Osteoblast (primary cell): ENCODE results near the gene IL17REL. TPM values are rescaled to one million over a fixed set of nuclear protein-coding genes. Genes with fewer than 3 reads are reported as not detected.

Experiments
- DNase-seq: peaks from one replicate; pipeline ENCODE4 v3.0.0; 2011; ENCODE audit warnings: low spot score, mixed read lengths; ENCODE audit not compliant: insufficient read length; ENCODE audit errors: missing footprints
- H2AFZ ChIP-seq: 2 replicates; pipeline ENCODE4 v1.6.0; 2011; ENCODE audit warnings: mild to moderate bottlenecking, low read length
- H3K27ac ChIP-seq: 2 replicates; pipeline ENCODE4 v1.5.1; 2011; ENCODE audit warnings: mild to moderate bottlenecking, low read depth, low read length, moderate library complexity
- H3K27me3 ChIP-seq: 2 replicates; pipeline ENCODE4 v1.6.0; 2012; ENCODE audit warnings: mild to moderate bottlenecking, control low read depth, inconsistent platforms, low read length, moderate library complexity; ENCODE audit not compliant: insufficient read depth
- H3K36me3 ChIP-seq: 2 replicates; pipeline ENCODE4 v1.5.1; 2011; ENCODE audit warnings: mild to moderate bottlenecking, low read length, control low read depth, moderate library complexity; ENCODE audit not compliant: insufficient read depth
- H3K4me1 ChIP-seq: 2 replicates; pipeline ENCODE4 v1.5.1; 2011; ENCODE audit warnings: mild to moderate bottlenecking, low read length, control low read depth, moderate library complexity; ENCODE audit not compliant: insufficient read depth
- H3K4me2 ChIP-seq: 2 replicates; pipeline ENCODE4 v1.6.0; 2011; ENCODE audit warnings: mild to moderate bottlenecking, low read length; ENCODE audit not compliant: insufficient read depth
- H3K4me3 ChIP-seq: fragments of 200-600 bp; sonication (generic); 3 replicates; pipeline ENCODE4 v1.5.1; 2012; ENCODE audit warnings: mild to moderate bottlenecking, low read length, inconsistent platforms; ENCODE audit not compliant: insufficient read depth
- H3K79me2 ChIP-seq: 2 replicates; pipeline ENCODE4 v1.6.0; 2012; ENCODE audit warnings: mild to moderate bottlenecking, low read length, control low read depth, inconsistent platforms; ENCODE audit not compliant: insufficient read depth
- H3K9me3 ChIP-seq: 2 replicates; pipeline ENCODE4 v1.5.1; 2011; ENCODE audit warnings: low read depth, low read length, control low read depth
- H4K20me1 ChIP-seq: 2 replicates; pipeline ENCODE4 v1.6.0; 2012; ENCODE audit warnings: mild to moderate bottlenecking, low read length, control low read depth; ENCODE audit not compliant: insufficient read depth
- total RNA-seq: library from RNA; depleted of rRNA; stranded (reverse); fragments of >200 nt; gene quantifications from 2 replicates; pipeline ENCODE4 v1.2.3, GENCODE V29; 2012
- TF ChIP-seq, protein P1 (sequence below): IDR thresholded peaks from 2 replicates; pipeline ENCODE4 v1.5.1; 2011; ENCODE audit warnings: mild to moderate bottlenecking, low read depth, low read length, moderate library complexity; ENCODE audit errors: extremely low read depth

The IL17REL gene
- total RNA-seq, 1 donor = not detected

DNA sequence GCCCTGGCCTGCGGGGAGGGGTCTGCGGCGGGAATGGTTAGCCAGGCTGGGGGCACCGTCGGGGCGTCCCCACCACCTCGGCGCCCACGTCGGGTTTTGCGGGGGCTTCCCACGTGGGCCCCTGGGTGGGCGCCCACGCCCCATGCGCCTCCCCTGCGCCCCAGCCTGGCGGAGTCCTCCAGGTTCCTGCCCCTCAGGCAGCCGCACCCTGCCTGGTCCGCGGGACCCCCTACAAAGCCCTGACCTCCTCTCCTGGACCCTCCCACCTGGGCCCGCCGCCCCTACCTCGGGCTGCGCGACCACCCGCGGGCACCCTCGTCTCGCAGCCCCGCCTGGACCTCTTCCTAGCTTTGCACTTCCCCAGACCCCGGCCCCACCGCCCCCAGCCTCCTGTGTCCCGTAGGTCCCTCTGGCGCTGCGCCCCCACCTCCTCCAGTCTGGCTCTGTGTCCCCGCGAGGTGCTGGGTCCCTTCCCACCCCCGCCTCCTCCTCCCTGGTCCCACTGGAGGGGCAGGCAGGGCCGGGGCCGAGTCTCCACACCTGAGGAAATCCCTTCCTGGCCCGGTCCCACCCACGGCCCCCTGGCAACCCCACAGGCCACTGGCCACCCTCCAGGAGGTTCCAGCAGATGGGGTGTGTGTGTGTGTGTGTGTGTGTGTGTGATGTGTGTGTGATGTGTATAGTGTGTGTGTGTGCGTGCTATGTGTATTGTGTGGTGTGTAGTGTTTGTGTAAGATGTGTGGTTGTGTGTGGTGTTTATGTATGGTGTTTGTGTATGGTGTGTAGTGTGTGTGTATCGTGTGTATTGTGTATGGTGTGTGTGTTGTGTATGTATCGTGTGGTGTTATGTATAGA lies 40.2 kb downstream of the IL17REL start:
- Histone ChIP-seq H2AFZ (no peak overlapping the region), H3K4me2 (no peak overlapping the region), H3K9me3 (no peaks in the 10 kb centered on the region), H3K4me1 (peaks cover 12% of the 10 kb centered on the region), H4K20me1 (no peaks in the 10 kb centered on the region), H3K27me3 (no peaks in the 10 kb centered on the region), H3K27ac (no peak overlapping the region), H3K79me2 (no peaks in the 10 kb centered on the region), H3K4me3 (no peak overlapping the region), H3K36me3 (no peaks in the 10 kb centered on the region)
- TF ChIP-seq, protein P1, sequence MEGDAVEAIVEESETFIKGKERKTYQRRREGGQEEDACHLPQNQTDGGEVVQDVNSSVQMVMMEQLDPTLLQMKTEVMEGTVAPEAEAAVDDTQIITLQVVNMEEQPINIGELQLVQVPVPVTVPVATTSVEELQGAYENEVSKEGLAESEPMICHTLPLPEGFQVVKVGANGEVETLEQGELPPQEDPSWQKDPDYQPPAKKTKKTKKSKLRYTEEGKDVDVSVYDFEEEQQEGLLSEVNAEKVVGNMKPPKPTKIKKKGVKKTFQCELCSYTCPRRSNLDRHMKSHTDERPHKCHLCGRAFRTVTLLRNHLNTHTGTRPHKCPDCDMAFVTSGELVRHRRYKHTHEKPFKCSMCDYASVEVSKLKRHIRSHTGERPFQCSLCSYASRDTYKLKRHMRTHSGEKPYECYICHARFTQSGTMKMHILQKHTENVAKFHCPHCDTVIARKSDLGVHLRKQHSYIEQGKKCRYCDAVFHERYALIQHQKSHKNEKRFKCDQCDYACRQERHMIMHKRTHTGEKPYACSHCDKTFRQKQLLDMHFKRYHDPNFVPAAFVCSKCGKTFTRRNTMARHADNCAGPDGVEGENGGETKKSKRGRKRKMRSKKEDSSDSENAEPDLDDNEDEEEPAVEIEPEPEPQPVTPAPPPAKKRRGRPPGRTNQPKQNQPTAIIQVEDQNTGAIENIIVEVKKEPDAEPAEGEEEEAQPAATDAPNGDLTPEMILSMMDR = no peak
- peak; percentile 45 for DNase-seq

DNA sequence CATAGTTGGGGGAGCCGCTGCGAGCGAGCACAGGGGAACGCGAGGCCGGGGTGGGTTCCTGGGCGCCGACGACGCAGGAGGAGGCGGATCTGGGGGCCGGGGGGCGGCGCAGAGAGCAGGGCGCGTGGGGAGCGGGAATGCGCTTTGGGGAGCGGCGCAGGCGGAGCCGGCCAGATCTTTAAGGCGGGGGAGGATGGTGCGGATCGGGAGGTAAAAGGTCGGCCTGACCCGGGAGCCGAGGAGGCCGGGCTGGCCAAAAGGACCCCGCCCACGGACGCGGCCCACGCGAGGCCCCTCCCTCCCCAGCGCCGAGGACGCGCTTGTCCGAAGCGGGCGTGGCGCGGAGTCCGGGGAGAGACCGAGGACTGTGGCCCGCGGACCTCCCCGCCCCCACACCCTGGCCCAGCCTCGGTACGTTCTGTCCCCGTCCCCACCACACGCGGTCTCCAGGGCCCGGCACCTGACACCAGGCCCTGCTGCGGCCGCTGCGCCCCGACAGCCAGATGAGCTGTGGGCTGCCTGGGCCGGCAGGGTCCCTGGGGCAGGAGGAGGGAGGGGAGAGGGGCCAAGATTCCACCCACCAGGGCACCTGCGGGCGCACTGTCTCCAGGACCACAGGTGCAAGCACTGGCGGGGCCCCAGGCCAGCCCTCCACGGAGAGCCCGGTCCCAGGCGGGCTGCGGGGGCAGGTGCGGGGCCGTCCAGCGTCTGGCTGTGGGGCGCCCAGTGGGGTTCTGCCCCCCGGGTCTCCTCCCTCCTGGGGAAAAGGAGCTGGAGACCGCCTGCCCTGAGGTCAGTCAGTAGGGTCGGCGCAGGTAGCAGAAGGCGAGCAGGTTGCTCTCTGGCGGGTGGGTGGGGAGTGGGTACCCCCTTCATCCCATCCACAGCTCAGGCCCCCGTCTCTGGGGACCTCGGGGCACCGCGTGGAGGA lies 41.1 kb downstream of the IL17REL start:
- H3K36me3 ChIP-seq = no peaks in the 10 kb centered on the region
- peak overlapping the region; percentile 80 for H3K4me2 ChIP-seq
- no peaks in the 10 kb centered on the region for H3K9me3 ChIP-seq
- TF ChIP-seq, protein P1 = no peak
- H4K20me1 ChIP-seq = no peaks in the 10 kb centered on the region
- peak overlapping the region; percentile 54 for H2AFZ ChIP-seq
- peaks cover 21% of the 10 kb centered on the region for H3K4me1 ChIP-seq
- peak; percentile 95 for DNase-seq
- H3K27ac ChIP-seq = peak overlapping the region; percentile 40
- H3K4me3 ChIP-seq = peak overlapping the region; percentile 72
- H3K27me3 ChIP-seq = no peaks in the 10 kb centered on the region
- H3K79me2 ChIP-seq = no peaks in the 10 kb centered on the region

DNA sequence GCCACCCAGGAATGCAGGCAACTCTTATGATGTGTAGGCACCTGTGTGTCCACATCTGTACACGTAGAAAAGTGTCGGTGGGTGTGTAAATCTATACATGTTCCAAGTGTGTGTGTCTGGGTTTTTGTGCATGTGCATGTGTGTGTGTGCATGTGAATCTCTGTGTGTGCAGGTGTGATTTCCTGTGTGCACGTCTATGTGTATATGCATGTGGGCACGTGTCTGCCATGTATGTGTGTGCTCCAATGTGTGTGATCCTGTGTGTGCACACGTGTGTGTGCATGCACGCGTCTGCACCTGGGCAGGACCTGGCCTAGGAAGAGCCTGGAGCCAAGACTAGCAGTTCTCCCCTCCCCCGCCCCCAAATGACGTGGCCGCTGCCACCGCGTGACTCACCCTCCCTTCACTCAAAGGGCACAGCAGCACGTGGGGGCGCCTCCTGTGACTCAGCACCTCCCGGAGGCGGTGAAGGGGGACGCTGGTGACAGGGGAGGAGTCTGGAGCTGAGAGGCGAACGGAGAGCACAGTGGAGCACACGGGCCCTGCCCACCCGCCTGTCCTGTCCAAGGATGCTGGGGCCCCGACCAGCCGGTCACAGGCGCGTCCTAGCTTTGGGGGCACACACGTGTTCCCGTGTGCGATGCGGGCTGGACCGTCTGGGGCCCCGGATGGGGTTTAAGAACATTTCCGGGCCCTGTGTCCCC lies 41.9 kb downstream of the IL17REL start:
- peak overlapping the region; percentile 40 for H3K27ac ChIP-seq
- peak overlapping the region; percentile 54 for H2AFZ ChIP-seq
- TF ChIP-seq, protein P1 = no peak
- H3K79me2 ChIP-seq = peaks cover 3% of the 10 kb centered on the region
- H3K4me1 ChIP-seq = peaks cover 20% of the 10 kb centered on the region
- no peaks in the 10 kb centered on the region for H4K20me1 ChIP-seq
- H3K36me3 ChIP-seq = no peaks in the 10 kb centered on the region
- peak overlapping the region; percentile 80 for H3K4me2 ChIP-seq
- no peaks in the 10 kb centered on the region for H3K27me3 ChIP-seq
- peak; percentile 100 for DNase-seq
- H3K4me3 ChIP-seq = peak overlapping the region; percentile 72
- H3K9me3 ChIP-seq = no peaks in the 10 kb centered on the region
